Kidney epithelial cell (primary cell): Measurements from ENCODE around the gene MED22. TPM values are rescaled to one million over a fixed set of nuclear protein-coding genes. Genes with fewer than 3 reads are reported as not detected.
"Not testable (repeated sequence)": the region's sequence is repeated elsewhere in the genome, so short reads cannot be mapped to it uniquely, and the experiment has no call there.

Experiments used
- DNase-seq: peaks from one replicate; pipeline ENCODE4 v3.0.0-alpha.2; 2010; ENCODE audit warnings: low read depth
- H3K27me3 ChIP-seq: 2 replicates; pipeline ENCODE4 v1.6.0; 2011; ENCODE audit warnings: low read length; ENCODE audit not compliant: control insufficient read depth, insufficient read depth
- H3K36me3 ChIP-seq: 2 replicates; pipeline ENCODE4 v1.5.1; 2011; ENCODE audit warnings: low read length; ENCODE audit not compliant: control insufficient read depth, insufficient read depth
- H3K4me3 ChIP-seq: 2 replicates; pipeline ENCODE4 v1.5.1; 2011; ENCODE audit warnings: low read depth, mild to moderate bottlenecking, control low read depth, low read length
- total RNA-seq: library from RNA; depleted of rRNA; stranded (reverse); fragments of >200 nt; gene quantifications from 2 replicates; pipeline ENCODE4 v1.2.3, GENCODE V29; 2015
- TF ChIP-seq, protein P1 (sequence below): IDR thresholded peaks from 2 replicates; pipeline ENCODE4 v1.5.1; 2011; ENCODE audit warnings: mild to moderate bottlenecking, moderate library complexity, low read length, control low read depth, inconsistent platforms; ENCODE audit not compliant: insufficient read depth, poor library complexity, severe bottlenecking

MED22 gene
- total RNA-seq, result 42.0 and 51.8 TPM in 2 replicates

DNA sequence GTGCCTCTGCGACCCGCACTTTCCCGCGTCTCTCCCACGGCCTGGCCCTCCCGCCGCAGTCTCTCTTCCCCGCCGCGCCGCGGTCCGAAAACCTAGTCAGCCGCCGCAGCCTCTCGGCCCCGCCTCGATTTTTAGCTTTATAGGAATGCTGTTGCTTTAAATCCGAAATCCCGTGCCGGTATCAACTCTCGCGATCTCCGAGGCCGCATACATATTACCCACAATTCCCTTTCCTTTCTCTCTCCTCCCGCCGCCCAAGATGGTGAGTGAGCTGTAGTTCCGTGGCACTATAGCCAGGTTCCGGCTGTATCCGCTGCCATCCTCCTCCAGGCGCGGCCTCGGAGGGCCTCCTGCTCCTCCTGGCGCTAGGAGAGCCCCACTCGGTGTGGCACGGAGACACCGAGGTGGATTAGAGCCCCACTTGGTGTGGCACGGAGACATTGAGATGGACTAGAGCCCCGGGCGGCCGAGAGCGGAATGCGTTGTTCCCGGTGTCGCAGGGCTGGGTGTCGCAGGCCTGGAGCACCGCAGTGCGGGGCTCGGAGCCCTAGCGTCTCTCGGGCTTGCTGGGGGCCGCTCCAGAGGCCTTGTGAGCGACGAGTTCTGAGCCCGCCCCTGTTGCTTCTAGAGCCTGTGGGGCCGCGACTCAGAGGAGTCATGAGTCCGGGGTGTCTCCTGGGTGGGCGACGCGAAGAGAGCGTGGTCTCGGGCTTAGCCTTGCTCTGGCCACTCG lies at the start of gene MED22, which contains the start of gene RPL7A:
Gene MED22, minus strand, starts transcription at position 147 of the 733 bp plus-strand sequence. CDS start 1,469 bp downstream, outside the sequence.
Gene RPL7A, plus strand, starts transcription at position 234 of the 733 bp plus-strand sequence. Its CDS starts 26 bp downstream, at position 260.
- peaks cover 10% of the 10 kb centered on the region for H3K36me3 ChIP-seq
- peak within 1 kb of the TSS; percentile 78 for H3K4me3 ChIP-seq
- no peaks in the 10 kb centered on the region for H3K27me3 ChIP-seq
- TF ChIP-seq, protein P1, sequence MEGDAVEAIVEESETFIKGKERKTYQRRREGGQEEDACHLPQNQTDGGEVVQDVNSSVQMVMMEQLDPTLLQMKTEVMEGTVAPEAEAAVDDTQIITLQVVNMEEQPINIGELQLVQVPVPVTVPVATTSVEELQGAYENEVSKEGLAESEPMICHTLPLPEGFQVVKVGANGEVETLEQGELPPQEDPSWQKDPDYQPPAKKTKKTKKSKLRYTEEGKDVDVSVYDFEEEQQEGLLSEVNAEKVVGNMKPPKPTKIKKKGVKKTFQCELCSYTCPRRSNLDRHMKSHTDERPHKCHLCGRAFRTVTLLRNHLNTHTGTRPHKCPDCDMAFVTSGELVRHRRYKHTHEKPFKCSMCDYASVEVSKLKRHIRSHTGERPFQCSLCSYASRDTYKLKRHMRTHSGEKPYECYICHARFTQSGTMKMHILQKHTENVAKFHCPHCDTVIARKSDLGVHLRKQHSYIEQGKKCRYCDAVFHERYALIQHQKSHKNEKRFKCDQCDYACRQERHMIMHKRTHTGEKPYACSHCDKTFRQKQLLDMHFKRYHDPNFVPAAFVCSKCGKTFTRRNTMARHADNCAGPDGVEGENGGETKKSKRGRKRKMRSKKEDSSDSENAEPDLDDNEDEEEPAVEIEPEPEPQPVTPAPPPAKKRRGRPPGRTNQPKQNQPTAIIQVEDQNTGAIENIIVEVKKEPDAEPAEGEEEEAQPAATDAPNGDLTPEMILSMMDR, result no peak
- DNase-seq, result peak; percentile 89

DNA sequence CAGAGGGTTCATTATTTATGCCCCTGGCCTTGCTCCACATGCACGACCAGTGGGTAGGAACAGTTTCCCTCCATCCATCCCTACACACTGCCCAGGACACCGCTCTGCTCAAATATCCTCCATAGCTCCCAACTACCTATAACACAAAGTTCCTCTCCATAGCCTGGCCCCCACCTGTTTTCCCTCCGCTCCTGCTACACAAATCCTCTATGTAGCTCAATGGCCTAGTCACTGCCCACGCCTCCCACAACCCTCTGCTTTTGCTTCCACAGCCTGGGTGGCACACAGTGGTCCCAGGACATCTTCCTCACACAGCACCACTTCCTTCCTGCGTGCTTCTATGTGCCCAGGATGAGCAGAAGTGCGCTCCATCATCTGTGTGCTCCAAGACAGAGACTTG lies 49.4 kb upstream of the MED22 start:
- TF ChIP-seq, protein P1, result no peak
- DNase-seq, result no peak
- Histone ChIP-seq H3K27me3 (peaks cover 40% of the 10 kb centered on the region), H3K4me3 (no peak overlapping the region), H3K36me3 (no peaks in the 10 kb centered on the region)

DNA sequence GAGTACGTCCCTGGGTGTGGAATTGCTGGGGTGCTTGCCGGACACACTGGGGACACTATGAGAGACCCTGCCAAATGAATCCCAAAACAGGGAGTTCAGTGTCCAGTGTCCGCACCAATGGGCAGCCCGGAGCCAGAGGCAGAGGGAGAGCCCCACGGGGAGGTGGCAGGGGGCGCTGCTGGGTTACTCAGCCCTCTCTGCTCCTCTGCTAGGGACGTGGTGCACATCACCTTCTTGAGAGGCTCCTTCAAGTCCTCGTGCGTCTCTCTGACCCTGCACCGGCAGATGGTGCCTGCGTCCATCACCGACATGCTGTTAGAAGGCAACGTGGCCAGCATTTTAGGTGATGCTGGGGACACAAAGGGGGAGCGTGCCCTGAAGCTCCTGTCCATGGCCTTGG lies 49.0 kb upstream of the MED22 start:
- no peak for DNase-seq
- no peak overlapping the region for H3K4me3 ChIP-seq
- peaks cover 40% of the 10 kb centered on the region for H3K27me3 ChIP-seq
- no peaks in the 10 kb centered on the region for H3K36me3 ChIP-seq
- TF ChIP-seq, protein P1, result peak; percentile 39

DNA sequence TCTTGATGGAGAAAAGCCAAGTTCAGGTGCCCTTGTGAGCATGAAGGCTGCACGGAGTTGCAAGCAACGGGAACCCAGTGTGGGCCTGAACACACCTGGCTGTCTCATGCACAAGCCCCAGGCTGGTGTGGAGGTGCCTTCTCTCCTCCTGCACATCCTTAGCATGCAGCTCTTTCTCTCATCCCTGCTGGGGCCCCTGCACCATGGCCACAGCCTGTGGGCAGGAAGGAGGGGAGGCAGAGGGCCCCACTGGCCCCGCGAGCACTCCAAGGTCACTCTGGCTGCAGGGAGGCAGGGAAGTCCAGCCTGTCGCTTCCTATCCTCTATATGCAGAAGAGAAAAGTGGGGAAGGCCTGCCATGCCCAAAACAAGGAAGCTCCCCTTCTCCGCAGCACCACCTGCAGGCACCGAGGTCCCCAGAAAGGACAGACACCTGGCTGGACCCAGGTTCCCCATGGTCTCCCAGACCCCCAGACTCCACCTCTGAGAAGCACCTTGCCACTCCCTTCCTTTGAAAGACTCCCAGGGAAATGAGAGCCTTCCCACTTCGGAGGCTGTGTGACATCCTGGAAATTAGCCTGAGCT lies 46.8 kb upstream of the MED22 start:
- TF ChIP-seq, protein P1, result no peak
- no peak overlapping the region for H3K4me3 ChIP-seq
- DNase-seq, result no peak
- no peaks in the 10 kb centered on the region for H3K36me3 ChIP-seq
- H3K27me3 ChIP-seq, result peaks cover 45% of the 10 kb centered on the region

DNA sequence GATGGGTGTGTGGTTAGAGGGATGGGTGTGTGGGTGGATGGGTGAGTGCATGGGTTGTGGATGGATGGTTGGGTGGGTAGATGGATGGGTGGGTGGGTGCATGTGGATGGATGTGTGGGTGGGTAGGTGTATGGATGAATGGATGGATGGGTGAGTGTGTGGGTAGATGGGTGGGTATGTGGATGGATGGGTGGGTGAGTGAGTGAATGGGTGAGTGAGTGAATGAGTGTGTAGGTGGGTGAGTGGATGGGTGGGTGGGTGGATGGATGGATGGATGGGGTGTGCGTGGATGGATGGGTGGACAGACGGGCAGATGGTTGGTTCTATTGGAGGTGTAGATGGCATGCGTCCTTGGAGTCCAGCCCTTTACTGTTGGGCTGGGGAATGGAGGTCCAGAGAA lies 45.5 kb upstream of the MED22 start:
- Histone ChIP-seq H3K36me3 (no peaks in the 10 kb centered on the region), H3K27me3 (peaks cover 45% of the 10 kb centered on the region), H3K4me3 (no peak overlapping the region)
- TF ChIP-seq, protein P1, result no peak
- DNase-seq, result no peak

DNA sequence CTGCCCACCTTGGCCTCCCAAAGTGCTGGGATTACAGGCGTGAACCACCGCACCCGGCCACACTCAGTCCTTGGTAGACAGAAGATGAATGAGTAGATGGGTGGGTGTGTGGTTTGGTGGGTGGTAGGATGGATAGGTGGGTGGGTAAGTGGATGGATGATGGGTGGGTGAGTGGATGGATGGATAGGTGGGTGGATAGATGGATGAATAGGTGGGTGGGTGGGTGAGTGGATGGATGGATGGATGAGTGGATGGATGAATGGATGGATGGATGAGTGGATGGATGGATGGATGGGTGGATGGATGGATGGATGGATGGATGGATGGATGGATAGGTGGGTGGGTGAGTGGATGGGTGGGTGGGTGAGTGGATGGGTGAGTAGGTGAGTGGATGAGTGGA lies 44.4 kb upstream of the MED22 start:
- not testable (repeated sequence) for DNase-seq, H3K36me3 ChIP-seq, H3K4me3 ChIP-seq
- H3K27me3 ChIP-seq, result peaks cover 38% of the 10 kb centered on the region

DNA sequence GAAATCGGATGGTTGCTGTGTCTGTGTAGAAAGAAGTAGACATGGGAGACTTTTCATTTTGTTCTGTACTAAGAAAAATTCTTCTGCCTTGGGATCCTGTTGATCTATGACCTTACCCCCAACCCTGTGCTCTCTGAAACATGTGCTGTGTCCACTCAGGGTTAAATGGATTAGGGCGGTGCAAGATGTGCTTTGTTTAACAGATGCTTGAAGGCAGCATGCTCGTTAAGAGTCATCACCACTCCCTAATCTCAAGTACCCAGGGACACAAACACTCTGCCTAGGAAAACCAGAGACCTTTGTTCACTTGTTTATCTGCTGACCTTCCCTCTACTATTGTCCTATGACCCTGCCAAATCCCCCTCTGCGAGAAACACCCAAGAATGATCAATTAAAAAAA lies 43.5 kb upstream of the MED22 start:
- not testable (repeated sequence) for H3K4me3 ChIP-seq, H3K36me3 ChIP-seq, DNase-seq
- H3K27me3 ChIP-seq, result peaks cover 31% of the 10 kb centered on the region
